Coronary artery (tissue), 2 donors: Measurements from ENCODE around the gene MEIS1.

Experiments
- DNase-seq: peaks from one replicate; pipeline ENCODE4 v3.0.0-alpha.2; 2017; ENCODE audit warnings: low spot score
- H3K27ac ChIP-seq, 2 donors: fragments of 200-600 bp; sonication (generic); one replicate each; pipeline ENCODE4 v1.5.1; 2016 to 2019
- H3K4me3 ChIP-seq: fragments of 200-600 bp; sonication (generic); 2 replicates; pipeline ENCODE4 v1.5.1; 2016; ENCODE audit warnings: mild to moderate bottlenecking, moderate library complexity
- CTCF ChIP-seq: fragments of 200-600 bp; sonication (generic); IDR thresholded peaks from one replicate; pipeline ENCODE4 v1.5.1; 2019; ENCODE audit warnings: antibody characterized with exemption

Gene MEIS1

DNA sequence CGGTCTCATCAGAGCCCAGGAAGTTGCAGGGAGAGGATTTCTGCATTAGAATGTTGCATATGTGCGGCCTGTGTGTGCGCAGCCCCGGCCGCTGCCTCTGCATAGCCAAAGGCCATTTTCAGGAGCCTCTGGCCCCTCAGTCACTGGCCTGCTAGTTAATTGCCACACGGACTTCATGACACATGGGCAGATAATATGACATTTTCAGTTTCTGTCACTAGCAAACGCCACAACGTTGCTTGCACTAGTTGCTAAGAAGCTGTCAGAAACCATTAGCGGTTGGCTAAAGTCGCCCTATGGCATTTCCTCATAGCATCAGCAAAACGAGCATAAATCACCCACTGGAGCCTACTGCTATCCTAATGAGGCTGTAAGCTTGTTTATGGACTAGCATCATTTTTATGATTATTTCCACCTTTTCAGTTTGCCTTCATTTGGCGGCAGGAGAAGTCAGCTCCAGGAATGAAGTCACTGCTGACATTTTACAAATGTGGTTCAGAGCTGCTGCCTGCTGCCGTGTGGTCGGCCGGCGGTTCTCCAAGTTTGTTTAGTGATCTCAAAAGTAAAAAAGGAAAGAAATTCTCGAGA is 73.7 kb downstream of the MEIS1 start:
- peak overlapping the region; percentile 19 for H3K4me3 ChIP-seq
- no peak for TF ChIP-seq CTCF
- DNase-seq = no peak
- H3K27ac ChIP-seq = no peak overlapping the region

GRCh38 chr2:66509326-66509811 is 74.4 kb downstream of the MEIS1 start:
- no peak for DNase-seq
- Histone ChIP-seq H3K27ac (no peak overlapping the region), H3K4me3 (peak overlapping the region; percentile 19)
- no peak for TF ChIP-seq CTCF

GRCh38 chr2:66512626-66513025 is 77.7 kb downstream of the MEIS1 start:
- Histone ChIP-seq H3K4me3 (no peak overlapping the region), H3K27ac (no peak overlapping the region)
- no peak for TF ChIP-seq CTCF
- DNase-seq = no peak

DNA sequence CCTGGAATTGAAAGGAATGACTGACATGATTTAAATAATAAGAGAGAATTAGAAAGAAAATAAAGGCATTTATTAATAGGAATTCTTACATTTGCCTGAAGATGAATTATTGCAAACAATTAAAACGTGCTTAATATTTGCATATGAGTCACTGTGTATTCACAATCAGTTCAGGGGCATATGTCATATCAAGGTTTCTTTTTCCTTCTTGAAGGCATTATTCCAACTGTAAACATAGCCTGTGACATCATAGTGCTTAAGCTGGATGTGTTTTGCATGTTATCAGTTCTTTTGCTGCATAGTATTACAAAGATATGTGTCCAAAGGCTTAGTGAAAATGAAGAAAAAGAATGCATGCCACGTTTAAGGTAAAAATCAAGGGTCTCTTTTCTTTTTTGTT is 80.8 kb downstream of the MEIS1 start:
- no peak overlapping the region for H3K4me3 ChIP-seq
- no peak overlapping the region for H3K27ac ChIP-seq
- DNase-seq = no peak
- TF ChIP-seq CTCF = no peak

DNA sequence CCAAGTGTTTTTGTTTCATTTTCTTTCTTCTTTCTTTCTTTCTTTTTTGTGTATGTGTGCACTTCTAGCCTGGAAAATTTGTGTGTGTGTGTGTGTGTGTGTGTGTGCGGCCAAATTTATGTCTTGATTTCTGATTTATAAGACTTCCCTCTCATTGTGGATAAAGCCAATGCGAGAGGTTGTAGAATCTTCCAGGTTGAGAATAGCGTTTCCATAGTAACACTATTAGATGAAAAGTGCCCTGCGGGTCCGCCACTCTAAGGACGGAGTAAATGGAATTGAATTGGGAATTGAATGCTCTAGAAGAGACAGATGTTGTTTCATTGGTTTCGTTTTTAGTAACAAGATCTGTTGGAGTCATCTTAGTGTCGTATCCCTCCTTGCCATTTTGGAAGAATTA is 81.6 kb downstream of the MEIS1 start:
- Histone ChIP-seq H3K27ac (no peak overlapping the region), H3K4me3 (no peak overlapping the region)
- no peak for DNase-seq
- TF ChIP-seq CTCF = no peak

- Histone ChIP-seq H3K27ac (no peak overlapping the region), H3K4me3 (no peak overlapping the region)
- DNase-seq = no peak
- no peak for TF ChIP-seq CTCF
Observed at GRCh38 chr2:66517772-66518171, 82.8 kb downstream of the MEIS1 start.

DNA sequence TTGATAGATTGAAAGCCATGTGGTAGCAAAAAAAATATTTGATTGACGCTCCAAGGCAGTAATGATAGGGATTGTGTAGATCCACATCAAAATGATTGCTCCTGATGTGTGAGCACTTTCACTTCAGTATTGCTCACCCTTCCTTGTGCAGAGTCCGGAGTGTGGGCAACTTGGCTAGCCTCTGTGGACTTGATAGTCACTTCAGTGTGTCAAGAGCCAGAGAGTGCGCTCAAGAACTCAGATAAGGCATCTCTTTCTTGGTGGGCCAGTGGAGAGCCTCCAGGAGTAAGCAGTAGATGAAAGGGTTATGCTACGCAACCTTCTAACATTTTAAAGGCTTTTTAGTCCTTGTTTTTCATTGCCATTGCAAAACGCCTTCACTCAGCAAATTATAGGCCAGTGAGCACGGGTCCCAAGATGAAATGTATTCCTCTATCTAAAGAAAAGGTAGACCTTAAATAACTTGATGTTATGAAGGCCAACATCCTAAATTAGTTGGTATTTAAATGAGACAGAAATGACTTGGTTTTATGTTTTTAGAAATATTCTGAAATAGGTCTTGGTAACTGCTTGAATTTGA is 84.4 kb downstream of the MEIS1 start:
- Histone ChIP-seq H3K4me3 (no peak overlapping the region), H3K27ac (no peak overlapping the region)
- TF ChIP-seq CTCF = no peak
- no peak for DNase-seq
